ENCODE measurements around the gene ZNF557.

Gene ZNF557

GRCh38 chr19:7069904-7070226, 362 bp downstream of the ZNF557 start:
- no peak for TF ChIP-seq EZH2phosphoT487 (IDR thresholded peaks at IDR 0.05; ENCODE audit: low read depth)
- TF ChIP-seq CTCF (IDR thresholded peaks at IDR 0.05; ENCODE audit: low read depth, low read length) = no peak
- Histone ChIP-seq H3K9ac (ENCODE audit: low read length) (peak overlapping the region; percentile 86), H2AFZ (ENCODE audit: low read depth, low read length) (peak overlapping the region; percentile 99), H3K4me1 (ENCODE audit: low read length) (peaks cover 8% of the 10 kb centered on the region), H3K79me2 (ENCODE audit: low read length) (peaks cover 19% of the 10 kb centered on the region), H3K4me2 (ENCODE audit: low read length) (peak overlapping the region; percentile 90), H3K9me3 (ENCODE audit: insufficient read depth, low read length) (no peaks in the 10 kb centered on the region), H3K4me3 (ENCODE audit: low read length) (peak overlapping the region; percentile 93), H3K27me3 (ENCODE audit: low read depth, low read length) (no peaks in the 10 kb centered on the region), H3K36me3 (replicated peaks; ENCODE audit: low read depth, low read length) (peaks cover 32% of the 10 kb centered on the region), H4K20me1 (ENCODE audit: insufficient read depth, low read length) (no peaks in the 10 kb centered on the region), H3K27ac (ENCODE audit: low read length) (peak overlapping the region; percentile 65)

DNA sequence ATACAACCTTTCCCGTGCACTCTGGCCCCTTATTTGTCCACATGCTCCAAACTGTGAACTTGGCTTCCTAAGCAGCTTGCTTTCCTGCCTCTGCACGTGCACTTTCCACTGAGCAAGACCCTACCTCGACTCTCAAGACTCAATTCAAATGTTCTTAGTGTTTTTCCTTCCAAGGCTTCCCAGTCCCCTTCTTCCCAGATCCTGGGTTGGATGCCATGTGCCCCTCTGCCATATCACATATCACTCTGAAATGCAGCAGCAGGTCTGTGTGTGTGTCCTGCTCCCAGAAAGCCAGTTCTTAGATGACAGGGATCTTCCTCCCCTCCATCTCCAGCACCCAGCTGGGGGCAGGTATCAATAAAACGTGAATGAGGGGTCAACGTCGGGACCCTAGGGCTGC, 3.0 kb downstream of the ZNF557 start:
- Histone ChIP-seq H3K79me2 (ENCODE audit: low read length) (peaks cover 19% of the 10 kb centered on the region), H3K4me3 (ENCODE audit: low read length) (no peak overlapping the region), H3K36me3 (replicated peaks; ENCODE audit: low read depth, low read length) (peaks cover 59% of the 10 kb centered on the region)

DNA sequence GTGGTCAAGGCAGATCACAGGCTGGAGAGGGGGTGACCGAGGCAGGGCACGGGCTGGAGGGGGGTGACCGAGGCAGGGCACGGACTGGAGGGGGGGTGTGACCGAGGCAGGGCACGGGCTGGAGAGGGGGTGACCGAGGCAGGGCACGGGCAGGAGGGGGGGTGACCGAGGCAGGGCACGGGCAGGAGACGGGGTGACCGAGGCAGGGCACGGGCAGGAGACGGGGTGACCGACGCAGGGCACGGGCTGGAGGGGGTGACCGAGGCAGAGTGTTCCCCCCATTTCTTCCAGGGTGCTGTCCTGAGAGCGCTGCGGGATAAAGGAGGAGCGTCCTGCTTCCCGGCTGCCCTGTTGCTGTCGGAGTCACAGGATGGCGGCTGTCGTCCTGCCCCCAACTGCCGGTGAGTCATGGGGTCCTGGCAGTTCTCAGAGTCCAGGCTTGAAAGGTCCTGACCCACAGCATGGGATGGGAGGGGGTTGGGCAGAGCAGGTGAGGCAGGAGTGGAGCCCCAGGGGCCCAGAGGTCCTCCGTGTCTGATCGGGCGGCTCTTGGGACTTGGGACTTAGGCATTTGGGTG, 5.3 kb downstream of the ZNF557 start:
- no peak overlapping the region for H3K9ac ChIP-seq (ENCODE audit: low read length)
- no peak overlapping the region for H3K4me3 ChIP-seq (ENCODE audit: low read length)
- no peaks in the 10 kb centered on the region for H4K20me1 ChIP-seq (ENCODE audit: insufficient read depth, low read length)
- TF ChIP-seq EZH2phosphoT487 (IDR thresholded peaks at IDR 0.05; ENCODE audit: low read depth) (no peak), CTCF (IDR thresholded peaks at IDR 0.05; ENCODE audit: low read depth, low read length) (no peak)
- peaks cover 5% of the 10 kb centered on the region for H3K4me1 ChIP-seq (ENCODE audit: low read length)
- peaks cover 15% of the 10 kb centered on the region for H3K79me2 ChIP-seq (ENCODE audit: low read length)
- H2AFZ ChIP-seq (ENCODE audit: low read depth, low read length) = no peak overlapping the region
- H3K27me3 ChIP-seq (ENCODE audit: low read depth, low read length) = no peaks in the 10 kb centered on the region
- H3K27ac ChIP-seq (ENCODE audit: low read length) = no peak overlapping the region
- peaks cover 80% of the 10 kb centered on the region for H3K36me3 ChIP-seq (replicated peaks; ENCODE audit: low read depth, low read length)
- H3K4me2 ChIP-seq (ENCODE audit: low read length) = no peak overlapping the region
- peaks cover 22% of the 10 kb centered on the region for H3K9me3 ChIP-seq (ENCODE audit: insufficient read depth, low read length)

More for the DNA sequence above, 3.0 kb downstream of the ZNF557 start:
- Histone ChIP-seq H4K20me1 (ENCODE audit: insufficient read depth, low read length) (no peaks in the 10 kb centered on the region), H3K9ac (ENCODE audit: low read length) (no peak overlapping the region), H2AFZ (ENCODE audit: low read depth, low read length) (no peak overlapping the region), H3K27ac (ENCODE audit: low read length) (no peak overlapping the region), H3K27me3 (ENCODE audit: low read depth, low read length) (no peaks in the 10 kb centered on the region), H3K9me3 (ENCODE audit: insufficient read depth, low read length) (peaks cover 3% of the 10 kb centered on the region; the same call in 1 of the 2 replicates), H3K4me1 (ENCODE audit: low read length) (peaks cover 8% of the 10 kb centered on the region), H3K4me2 (ENCODE audit: low read length) (no peak overlapping the region)
- no peak for TF ChIP-seq EZH2phosphoT487 (IDR thresholded peaks at IDR 0.05; ENCODE audit: low read depth)

DNA sequence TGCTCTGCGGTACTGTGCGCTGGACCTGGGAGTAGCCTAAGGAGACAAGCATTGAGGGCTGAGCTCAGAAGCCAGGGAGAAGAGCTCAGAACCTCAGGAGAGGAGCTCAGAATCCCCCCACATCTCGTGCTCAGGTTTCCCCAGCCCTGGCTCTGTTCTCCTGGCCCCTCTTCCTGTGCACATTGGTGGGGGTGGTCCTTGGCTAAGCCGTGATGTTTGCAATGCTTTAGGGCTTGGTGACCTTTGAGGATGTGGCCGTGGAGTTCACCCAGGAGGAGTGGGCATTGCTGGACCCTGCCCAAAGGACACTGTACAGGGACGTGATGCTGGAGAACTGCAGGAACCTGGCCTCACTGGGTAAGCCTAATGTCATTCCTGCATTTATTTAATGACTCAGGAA, 6.6 kb downstream of the ZNF557 start:
- no peak overlapping the region for H3K9ac ChIP-seq (ENCODE audit: low read length)
- no peak overlapping the region for H3K4me3 ChIP-seq (ENCODE audit: low read length)
- no peaks in the 10 kb centered on the region for H3K27me3 ChIP-seq (ENCODE audit: low read depth, low read length)
- H3K4me2 ChIP-seq (ENCODE audit: low read length) = no peak overlapping the region
- H3K4me1 ChIP-seq (ENCODE audit: low read length) = no peaks in the 10 kb centered on the region
- peaks cover 33% of the 10 kb centered on the region for H3K9me3 ChIP-seq (ENCODE audit: insufficient read depth, low read length)
- H4K20me1 ChIP-seq (ENCODE audit: insufficient read depth, low read length) = no peaks in the 10 kb centered on the region
- no peak overlapping the region for H2AFZ ChIP-seq (ENCODE audit: low read depth, low read length)
- no peak overlapping the region for H3K27ac ChIP-seq (ENCODE audit: low read length)
- TF ChIP-seq EZH2phosphoT487 (IDR thresholded peaks at IDR 0.05; ENCODE audit: low read depth) (no peak), CTCF (IDR thresholded peaks at IDR 0.05; ENCODE audit: low read depth, low read length) (no peak)
- 0 out of 2 replicates have a peak, but pooled peaks cover 2% of the 10 kb centered on the region for H3K79me2 ChIP-seq (ENCODE audit: low read length)
- peaks cover 87% of the 10 kb centered on the region for H3K36me3 ChIP-seq (replicated peaks; ENCODE audit: low read depth, low read length)

All from OCI-LY3 (cell line).